Hepatocyte (in vitro differentiated cells): Measurements from ENCODE around the gene RPS15. TPM values are rescaled to one million over a fixed set of nuclear protein-coding genes. Genes with fewer than 3 reads are reported as not detected.

Experiments used
- DNase-seq: peaks from one replicate; pipeline ENCODE4 v3.0.0-alpha.2; 2016; ENCODE audit warnings: low spot score
- H2AFZ ChIP-seq: fragments of 200-600 bp; sonication (generic); 2 replicates; pipeline ENCODE4 v1.6.0; 2016; ENCODE audit warnings: antibody characterized with exemption, mild to moderate bottlenecking
- H3K27ac ChIP-seq: fragments of 200-600 bp; sonication (generic); 2 replicates; pipeline ENCODE4 v1.5.1; 2016; ENCODE audit warnings: mild to moderate bottlenecking
- H3K27me3 ChIP-seq: fragments of 200-600 bp; sonication (generic); 2 replicates; pipeline ENCODE4 v1.6.1; 2016
- H3K36me3 ChIP-seq: fragments of 200-600 bp; sonication (generic); replicated peaks from 2 replicates; pipeline ENCODE4 v1.5.1; 2016; ENCODE audit warnings: low read depth; ENCODE audit not compliant: insufficient read depth
- H3K4me1 ChIP-seq: fragments of 200-600 bp; sonication (generic); 2 replicates; pipeline ENCODE4 v1.5.1; 2016; ENCODE audit warnings: mild to moderate bottlenecking, moderate library complexity; ENCODE audit not compliant: insufficient read depth
- H3K4me2 ChIP-seq: fragments of 200-600 bp; sonication (generic); 2 replicates; pipeline ENCODE4 v1.6.0; 2016
- H3K4me3 ChIP-seq: fragments of 200-600 bp; sonication (generic); 2 replicates; pipeline ENCODE4 v1.5.1; 2016; ENCODE audit warnings: mild to moderate bottlenecking
- H3K79me2 ChIP-seq: fragments of 200-600 bp; sonication (generic); 2 replicates; pipeline ENCODE4 v1.6.0; 2017; ENCODE audit warnings: mild to moderate bottlenecking
- H3K9me2 ChIP-seq: fragments of 200-600 bp; sonication (generic); replicated peaks from 2 replicates; pipeline ENCODE4 v1.6.0; 2017; ENCODE audit warnings: mild to moderate bottlenecking; ENCODE audit not compliant: insufficient read depth
- H3K9me3 ChIP-seq: fragments of 200-600 bp; sonication (generic); 2 replicates; pipeline ENCODE4 v1.5.1; 2016; ENCODE audit warnings: low read depth, mild to moderate bottlenecking
- H4K20me1 ChIP-seq: fragments of 200-600 bp; sonication (generic); 2 replicates; pipeline ENCODE4 v1.6.0; 2016; ENCODE audit warnings: mild to moderate bottlenecking; ENCODE audit not compliant: insufficient read depth, poor library complexity, severe bottlenecking
- CTCF ChIP-seq: fragments of 200-600 bp; sonication (generic); IDR thresholded peaks from 2 replicates; pipeline ENCODE4 v1.5.1; 2016; ENCODE audit warnings: antibody characterized with exemption, mild to moderate bottlenecking; ENCODE audit not compliant: poor library complexity
- EZH2 ChIP-seq: fragments of 200-600 bp; sonication (generic); IDR thresholded peaks from 2 replicates; pipeline ENCODE4 v1.6.1; 2016; ENCODE audit warnings: antibody characterized with exemption, mild to moderate bottlenecking, borderline replicate concordance
- EZH2phosphoT487 ChIP-seq: fragments of 200-600 bp; sonication (generic); IDR thresholded peaks from one replicate; pipeline ENCODE4 v1.6.1; 2018; ENCODE audit warnings: antibody characterized with exemption, mild to moderate bottlenecking, low read depth, moderate library complexity; ENCODE audit not compliant: unreplicated experiment, severe bottlenecking
- WGBS: methylation state at CpG from one replicate; pipeline ENCODE4 v1.1.6; 2016; ENCODE audit warnings: low lambda C conversion rate; ENCODE audit errors: missing lambda C conversion rate; 5-methylcytosine and 5-hydroxymethylcytosine counted together
- polyA plus RNA-seq: library from polyadenylated mRNA; unstranded; fragments of >200 nt; fragmentation: Nextera tagmentation; extraction: Ambion mirVana; gene quantifications from 2 replicates; pipeline ENCODE4 v1.2.1, GENCODE V29; 2016
- total RNA-seq: library from RNA; depleted of rRNA; stranded (reverse); fragments of >200 nt; gene quantifications from 2 replicates; pipeline ENCODE4 v1.2.3, GENCODE V29; 2014

The RPS15 gene
- total and polyA plus RNA-seq, 2 experiments from 2014 or later = 938 to 1,556 TPM

GRCh38 chr19:1441022-1441426 is 2.8 kb downstream of the RPS15 start:
- WGBS = 94% methylated on average over 8 of the region's 9 CpGs
- Histone ChIP-seq H3K79me2 (peaks cover 28% of the 10 kb centered on the region), H3K9me2 (no peaks in the 10 kb centered on the region), H4K20me1 (peaks cover 41% of the 10 kb centered on the region), H3K4me2 (no peak overlapping the region), H3K36me3 (no peaks in the 10 kb centered on the region), H3K4me1 (peaks cover 19% of the 10 kb centered on the region), H3K27ac (no peak overlapping the region), H3K27me3 (peaks cover 4% of the 10 kb centered on the region), H2AFZ (no peak overlapping the region), H3K4me3 (no peak overlapping the region), H3K9me3 (no peaks in the 10 kb centered on the region)
- TF ChIP-seq EZH2phosphoT487 = no peak
- TF ChIP-seq CTCF = no peak
- no peak for TF ChIP-seq EZH2
- DNase-seq = no peak

- Histone ChIP-seq H3K27ac (no peak overlapping the region), H3K9me2 (no peaks in the 10 kb centered on the region), H3K9me3 (no peaks in the 10 kb centered on the region), H3K27me3 (peaks cover 11% of the 10 kb centered on the region), H3K4me3 (no peak overlapping the region), H3K4me1 (peaks cover 21% of the 10 kb centered on the region), H4K20me1 (peaks cover 41% of the 10 kb centered on the region), H3K36me3 (no peaks in the 10 kb centered on the region), H2AFZ (no peak overlapping the region), H3K79me2 (peaks cover 28% of the 10 kb centered on the region), H3K4me2 (no peak overlapping the region)
- 93% methylated on average over 25 of the region's 25 CpGs for WGBS
- no peak for DNase-seq
- TF ChIP-seq CTCF (no peak), EZH2phosphoT487 (no peak), EZH2 (no peak)
Measured at GRCh38 chr19:1441677-1442438, 3.7 kb downstream of the RPS15 start.

- Histone ChIP-seq H3K9me2 (no peaks in the 10 kb centered on the region), H2AFZ (peak overlapping the region; percentile 68), H3K27ac (no peak overlapping the region), H3K27me3 (peaks cover 42% of the 10 kb centered on the region), H3K4me3 (peak overlapping the region; percentile 55), H3K4me2 (peak overlapping the region; percentile 96), H4K20me1 (peaks cover 25% of the 10 kb centered on the region), H3K36me3 (no peaks in the 10 kb centered on the region), H3K79me2 (peaks cover 7% of the 10 kb centered on the region), H3K4me1 (peaks cover 17% of the 10 kb centered on the region), H3K9me3 (no peaks in the 10 kb centered on the region)
- WGBS = 5% methylated on average over 45 of the region's 70 CpGs
- peak; percentile 86 for DNase-seq
- no peak for TF ChIP-seq EZH2
- peak; percentile 63 for TF ChIP-seq CTCF
- TF ChIP-seq EZH2phosphoT487 = no peak
Measured at GRCh38 chr19:1445185-1445931, 7.2 kb downstream of the RPS15 start.
